Mesothelial cell of epicardium (in vitro differentiated cells): Measurements from ENCODE around the gene AFF2. TPM values are rescaled to one million over a fixed set of nuclear protein-coding genes. Genes with fewer than 3 reads are reported as not detected.
A peak's percentile ranks its signal among the peaks of the same experiment; 100 is the strongest.

Experiments used
- DNase-seq, 2 experiments: peaks; one replicate each; pipeline ENCODE4 v3.0.0; 2021; ENCODE audit warnings: low spot score in 2 of 2; ENCODE audit not compliant: unreplicated experiment in 2 of 2
- H3K27ac Mint-ChIP-seq: 2 replicates; pipeline ENCODE4 v1.8.0; 2021; ENCODE audit warnings: mixed read lengths
- H3K27me3 Mint-ChIP-seq: 2 replicates; pipeline ENCODE4 v1.8.0; 2021; ENCODE audit warnings: low read depth, mixed read lengths
- H3K36me3 Mint-ChIP-seq: 2 replicates; pipeline ENCODE4 v1.8.0; 2021; ENCODE audit warnings: mixed read lengths
- H3K4me1 Mint-ChIP-seq: 2 replicates; pipeline ENCODE4 v1.8.0; 2021; ENCODE audit warnings: mixed read lengths
- H3K4me3 Mint-ChIP-seq: 2 replicates; pipeline ENCODE4 v1.8.0; 2021; ENCODE audit warnings: mild to moderate bottlenecking, moderate library complexity, mixed read lengths
- H3K9me3 Mint-ChIP-seq: 2 replicates; pipeline ENCODE4 v1.8.0; 2021; ENCODE audit warnings: mixed read lengths
- CTCF ChIP-seq: fragments of 200-600 bp; sonication (generic); IDR thresholded peaks from one replicate; pipeline ENCODE4 v1.5.0; 2021; ENCODE audit warnings: antibody characterized with exemption; ENCODE audit not compliant: unreplicated experiment
- total RNA-seq: library from RNA; stranded (reverse); gene quantifications from 3 replicates; pipeline ENCODE4 v1.2.1, GENCODE V29; 2021

Gene AFF2
- total RNA-seq, 1 donor from 2014 or later: 5.8 TPM

GRCh38 chrX:148474030-148474429, 26.4 kb upstream of the AFF2 start:
- Mint-ChIP-seq H3K4me3 (no peak overlapping the region), H3K27me3 (no peaks in the 10 kb centered on the region)

GRCh38 chrX:148492057-148492456, 8.4 kb upstream of the AFF2 start:
- no peaks in the 10 kb centered on the region for H3K36me3 Mint-ChIP-seq
- no peak for DNase-seq
- H3K27ac Mint-ChIP-seq: no peak overlapping the region
- no peak for TF ChIP-seq CTCF
- H3K27me3 Mint-ChIP-seq: no peaks in the 10 kb centered on the region
- peaks cover 23% of the 10 kb centered on the region for H3K9me3 Mint-ChIP-seq
- H3K4me1 Mint-ChIP-seq: no peaks in the 10 kb centered on the region
- no peak overlapping the region for H3K4me3 Mint-ChIP-seq

More at GRCh38 chrX:148474030-148474429, 26.4 kb upstream of the AFF2 start:
- TF ChIP-seq CTCF: no peak
- Mint-ChIP-seq H3K9me3 (peaks cover 24% of the 10 kb centered on the region), H3K4me1 (no peaks in the 10 kb centered on the region), H3K36me3 (no peaks in the 10 kb centered on the region), H3K27ac (no peak overlapping the region)
- no peak for DNase-seq

GRCh38 chrX:148495176-148495575, 5.2 kb upstream of the AFF2 start:
- TF ChIP-seq CTCF: no peak
- no peaks in the 10 kb centered on the region for H3K4me1 Mint-ChIP-seq
- H3K27ac Mint-ChIP-seq: no peak overlapping the region
- H3K27me3 Mint-ChIP-seq: peaks cover 16% of the 10 kb centered on the region
- H3K36me3 Mint-ChIP-seq: no peaks in the 10 kb centered on the region
- peaks cover 15% of the 10 kb centered on the region for H3K9me3 Mint-ChIP-seq
- no peak overlapping the region for H3K4me3 Mint-ChIP-seq
- no peak for DNase-seq

GRCh38 chrX:148498067-148498466, 2.4 kb upstream of the AFF2 start:
- Mint-ChIP-seq H3K9me3 (peaks cover 9% of the 10 kb centered on the region), H3K4me3 (no peak overlapping the region), H3K27me3 (peaks cover 31% of the 10 kb centered on the region), H3K27ac (no peak overlapping the region), H3K4me1 (no peaks in the 10 kb centered on the region), H3K36me3 (no peaks in the 10 kb centered on the region)
- no peak for DNase-seq
- TF ChIP-seq CTCF: no peak

- no peak overlapping the region for H3K27ac Mint-ChIP-seq
- H3K27me3 Mint-ChIP-seq: peaks cover 48% of the 10 kb centered on the region
- no peak for DNase-seq
- TF ChIP-seq CTCF: no peak
- peaks cover 4% of the 10 kb centered on the region for H3K9me3 Mint-ChIP-seq
- peak overlapping the region; percentile 40 for H3K4me3 Mint-ChIP-seq
- no peaks in the 10 kb centered on the region for H3K4me1 Mint-ChIP-seq
- H3K36me3 Mint-ChIP-seq: no peaks in the 10 kb centered on the region
Observed at GRCh38 chrX:148499638-148500422, 587 bp upstream of the AFF2 start.
